Middle frontal gyrus (tissue), 1 donor: Measurements from ENCODE around the gene ETV5.

Experiments
- DNase-seq: peaks from one replicate; pipeline ENCODE4 v3.0.0-alpha.2; 2015; ENCODE audit warnings: low spot score; ENCODE audit errors: extremely low spot score

ETV5 gene

GRCh38 chr3:186108941-186109865, at the start of gene ETV5:
TSS of gene ETV5 (minus strand) at chr3:186109089. CDS start at chr3:186105868, 3,221 bp downstream.
- DNase-seq: peak; percentile 98

GRCh38 chr3:186154641-186155040, 45.8 kb upstream of the ETV5 start:
- no peak for DNase-seq

- no peak for DNase-seq
Measured at GRCh38 chr3:186152889-186153292, 44.0 kb upstream of the ETV5 start.

- no peak for DNase-seq
Measured at GRCh38 chr3:186152361-186152798, 43.5 kb upstream of the ETV5 start.

- no peak for DNase-seq
Measured at GRCh38 chr3:186151077-186151971, 42.4 kb upstream of the ETV5 start.

- DNase-seq: no peak
Measured at GRCh38 chr3:186150041-186150830, 41.3 kb upstream of the ETV5 start.

- no peak for DNase-seq
Measured at GRCh38 chr3:186149319-186149960, 40.6 kb upstream of the ETV5 start.

- no peak for DNase-seq
Measured at GRCh38 chr3:186144257-186144656, 35.4 kb upstream of the ETV5 start.

GRCh38 chr3:186143250-186143649, 34.4 kb upstream of the ETV5 start:
- peak; percentile 37 for DNase-seq

GRCh38 chr3:186142393-186142932, 33.6 kb upstream of the ETV5 start:
- no peak for DNase-seq

- DNase-seq: no peak
Measured at GRCh38 chr3:186141790-186142189, 32.9 kb upstream of the ETV5 start.

GRCh38 chr3:186138272-186138981, 29.5 kb upstream of the ETV5 start:
- no peak for DNase-seq

- no peak for DNase-seq
Measured at GRCh38 chr3:186137051-186137685, 28.3 kb upstream of the ETV5 start.

- no peak for DNase-seq
Measured at GRCh38 chr3:186133980-186134379, 25.1 kb upstream of the ETV5 start.

GRCh38 chr3:186132487-186132886, 23.6 kb upstream of the ETV5 start:
- no peak for DNase-seq

- DNase-seq: no peak
Measured at GRCh38 chr3:186129206-186129605, 20.3 kb upstream of the ETV5 start.

GRCh38 chr3:186128158-186128557, 19.3 kb upstream of the ETV5 start:
- no peak for DNase-seq

- DNase-seq: no peak
Measured at GRCh38 chr3:186127463-186127862, 18.6 kb upstream of the ETV5 start.

- no peak for DNase-seq
Measured at GRCh38 chr3:186125118-186125517, 16.2 kb upstream of the ETV5 start.
